Sigmoid colon (tissue), 7 donors: Measurements from ENCODE around the gene ATPAF1. TPM values are rescaled to one million over a fixed set of nuclear protein-coding genes. Genes with fewer than 3 reads are reported as not detected.

Experiments
- DNase-seq: peaks from one replicate; pipeline ENCODE4 v3.0.0-alpha.2; 2019
- H3K27ac ChIP-seq, 4 donors: fragments of 200-600 bp; sonication (generic); one replicate each; pipeline ENCODE4 v1.5.1; 2016 to 2019; ENCODE audit warnings: mild to moderate bottlenecking in 1 of 4
- H3K27me3 ChIP-seq, 3 donors: fragments of 200-600 bp; sonication (generic); one replicate each; pipeline ENCODE4 v1.5.1; 2019; ENCODE audit warnings: mild to moderate bottlenecking in 1 of 3
- H3K36me3 ChIP-seq, 4 donors: fragments of 200-600 bp; sonication (generic); one replicate each; pipeline ENCODE4 v1.5.1; 2016 to 2019
- H3K4me1 ChIP-seq, 4 donors: fragments of 200-600 bp; sonication (generic); one replicate each; pipeline ENCODE4 v1.5.1; 2017 to 2019
- H3K4me3 ChIP-seq, 4 donors: fragments of 200-600 bp; sonication (generic); one replicate each; pipeline ENCODE4 v1.5.1; 2017 to 2019; ENCODE audit warnings: mild to moderate bottlenecking in 2 of 4, moderate library complexity in 1 of 4
- H3K9me3 ChIP-seq, 4 donors: fragments of 200-600 bp in 3 of 4; sonication (generic) in 3 of 4; one replicate each; pipeline versions ENCODE4 v1.5.1 to v1.6.1; 2013 to 2019
- EP300 ChIP-seq, 4 donors: sonication (generic); formaldehyde crosslinking; IDR thresholded peaks; one replicate each; pipeline ENCODE4 v1.6.1; 2017; ENCODE audit warnings: antibody characterized with exemption in 4 of 4
- POLR2A ChIP-seq, 2 donors: fragments of 450-650 bp; IDR thresholded peaks; one replicate each; pipeline ENCODE4 v1.6.1; 2016; ENCODE audit warnings: antibody characterized with exemption in 2 of 2, mild to moderate bottlenecking in 2 of 2, moderate library complexity in 2 of 2
- POLR2AphosphoS5 ChIP-seq, 4 donors: sonication (generic); formaldehyde crosslinking; IDR thresholded peaks; one replicate each; pipeline ENCODE4 v1.6.1; 2017; ENCODE audit warnings: antibody characterized with exemption in 4 of 4
- WGBS, 2 donors: extraction: QIAGEN DNeasy Blood & Tissue Kit; methylation state at CpG; one replicate each; pipeline ENCODE4 v1.1.7; 2013; 5-methylcytosine and 5-hydroxymethylcytosine counted together
- intact Hi-C: fragments of 100-400 bp; cut with DNase I; formaldehyde crosslinking; loops from one replicate; pipeline ENCODE4 v1.15.1; 2023
- polyA plus RNA-seq, 3 donors: library from polyadenylated mRNA; stranded (reverse); fragments of 200-250 nt; gene quantifications; one replicate each; pipeline ENCODE4 v1.2.3, GENCODE V29; 2013
- total RNA-seq, 4 donors: library from RNA; depleted of rRNA; stranded (reverse); fragments of >200 nt; gene quantifications; one replicate each; pipeline ENCODE4 v1.1.0, GENCODE V29; 2016
- TF ChIP-seq, protein P1 (sequence below), 4 experiments: fragments of 450-650 bp in 3 of 4; fragments of 200-600 bp in 1 of 4; IDR thresholded peaks; one replicate each; pipeline ENCODE4 v1.5.1; 2016 to 2019; ENCODE audit warnings: antibody characterized with exemption in 4 of 4, mild to moderate bottlenecking in 3 of 4, moderate library complexity in 2 of 4
- donor health status: healthy with polysubstance abuse.
- donor health status: Bipolar disorder and iron deficiency.
- donor health status: healthy.

Gene ATPAF1
- total and polyA plus RNA-seq, 7 donors: 35.2 to 82.8 (median 61.0) TPM

DNA sequence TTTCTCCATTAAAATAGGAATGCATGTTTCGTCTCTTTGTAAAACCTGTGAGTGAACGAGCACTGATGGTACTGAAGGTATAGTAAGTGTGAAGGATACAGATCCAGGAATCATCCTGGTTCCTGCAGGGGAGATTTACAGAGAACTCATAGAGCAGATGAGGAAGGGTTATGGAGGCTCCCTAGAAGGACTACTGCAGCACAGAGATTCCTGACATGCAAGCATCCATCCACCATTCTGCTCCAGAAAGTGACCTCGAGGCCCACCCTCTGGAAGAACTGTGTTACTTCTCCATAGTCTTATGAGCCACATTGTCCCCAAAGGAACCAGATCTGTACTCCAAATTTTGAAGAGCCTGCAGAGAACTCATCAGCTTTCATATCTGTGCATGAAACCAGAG, 78.6 kb downstream of the ATPAF1 start:
- Histone ChIP-seq H3K27ac (no peak overlapping the region), H3K4me3 (no peak overlapping the region), H3K4me1 (peaks cover 0 to 2% (median 0%) of the 10 kb centered on the region in 4 donors), H3K36me3 (peaks cover 33 to 75% (median 51%) of the 10 kb centered on the region in 4 donors), H3K27me3 (no peaks in the 10 kb centered on the region), H3K9me3 (no peaks in the 10 kb centered on the region)
- TF ChIP-seq POLR2A (IDR thresholded peaks at IDR 0.05): no peak
- TF ChIP-seq EP300 (IDR thresholded peaks at IDR 0.05): no peak
- TF ChIP-seq POLR2AphosphoS5 (IDR thresholded peaks at IDR 0.05): no peak
- TF ChIP-seq, protein P1, sequence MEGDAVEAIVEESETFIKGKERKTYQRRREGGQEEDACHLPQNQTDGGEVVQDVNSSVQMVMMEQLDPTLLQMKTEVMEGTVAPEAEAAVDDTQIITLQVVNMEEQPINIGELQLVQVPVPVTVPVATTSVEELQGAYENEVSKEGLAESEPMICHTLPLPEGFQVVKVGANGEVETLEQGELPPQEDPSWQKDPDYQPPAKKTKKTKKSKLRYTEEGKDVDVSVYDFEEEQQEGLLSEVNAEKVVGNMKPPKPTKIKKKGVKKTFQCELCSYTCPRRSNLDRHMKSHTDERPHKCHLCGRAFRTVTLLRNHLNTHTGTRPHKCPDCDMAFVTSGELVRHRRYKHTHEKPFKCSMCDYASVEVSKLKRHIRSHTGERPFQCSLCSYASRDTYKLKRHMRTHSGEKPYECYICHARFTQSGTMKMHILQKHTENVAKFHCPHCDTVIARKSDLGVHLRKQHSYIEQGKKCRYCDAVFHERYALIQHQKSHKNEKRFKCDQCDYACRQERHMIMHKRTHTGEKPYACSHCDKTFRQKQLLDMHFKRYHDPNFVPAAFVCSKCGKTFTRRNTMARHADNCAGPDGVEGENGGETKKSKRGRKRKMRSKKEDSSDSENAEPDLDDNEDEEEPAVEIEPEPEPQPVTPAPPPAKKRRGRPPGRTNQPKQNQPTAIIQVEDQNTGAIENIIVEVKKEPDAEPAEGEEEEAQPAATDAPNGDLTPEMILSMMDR (IDR thresholded peaks at IDR 0.05): no peak
- no peak for DNase-seq
- WGBS, 2 donors: 94 to 98% methylated on average over 3 of the region's 3 CpGs
- intact Hi-C loops: no loop called here

DNA sequence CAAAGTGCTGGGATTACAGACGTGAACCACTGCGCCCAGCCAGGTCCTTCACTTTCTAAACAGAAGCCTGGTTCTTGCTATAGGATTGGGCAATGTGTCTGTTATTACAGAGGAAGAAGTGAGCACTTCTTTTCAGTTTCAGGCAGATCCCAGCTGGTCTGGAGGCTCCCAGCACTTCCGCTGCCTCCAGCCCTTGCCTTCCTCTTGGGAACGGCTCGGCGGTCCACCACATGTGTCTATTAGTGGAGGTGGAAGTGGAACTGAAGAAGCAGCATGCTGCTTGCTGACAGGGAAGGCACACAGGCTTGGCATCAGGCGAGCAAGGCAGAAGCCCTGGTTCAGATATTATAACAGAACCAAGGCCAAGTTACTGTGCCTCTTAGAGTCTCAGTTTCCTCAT, 81.1 kb downstream of the ATPAF1 start:
- intact Hi-C loops: no loop called here
- Histone ChIP-seq H3K27me3 (no peaks in the 10 kb centered on the region), H3K4me3 (no peak overlapping the region), H3K36me3 (peaks cover 35 to 80% (median 42%) of the 10 kb centered on the region in 4 donors), H3K27ac (no peak overlapping the region), H3K9me3 (no peaks in the 10 kb centered on the region), H3K4me1 (no peaks in the 10 kb centered on the region)
- TF ChIP-seq EP300 (IDR thresholded peaks at IDR 0.05): no peak
- TF ChIP-seq, protein P1 (IDR thresholded peaks at IDR 0.05): no peak
- WGBS, 2 donors: 89 to 94% methylated on average over 7 of the region's 7 CpGs
- DNase-seq: peak; percentile 82

DNA sequence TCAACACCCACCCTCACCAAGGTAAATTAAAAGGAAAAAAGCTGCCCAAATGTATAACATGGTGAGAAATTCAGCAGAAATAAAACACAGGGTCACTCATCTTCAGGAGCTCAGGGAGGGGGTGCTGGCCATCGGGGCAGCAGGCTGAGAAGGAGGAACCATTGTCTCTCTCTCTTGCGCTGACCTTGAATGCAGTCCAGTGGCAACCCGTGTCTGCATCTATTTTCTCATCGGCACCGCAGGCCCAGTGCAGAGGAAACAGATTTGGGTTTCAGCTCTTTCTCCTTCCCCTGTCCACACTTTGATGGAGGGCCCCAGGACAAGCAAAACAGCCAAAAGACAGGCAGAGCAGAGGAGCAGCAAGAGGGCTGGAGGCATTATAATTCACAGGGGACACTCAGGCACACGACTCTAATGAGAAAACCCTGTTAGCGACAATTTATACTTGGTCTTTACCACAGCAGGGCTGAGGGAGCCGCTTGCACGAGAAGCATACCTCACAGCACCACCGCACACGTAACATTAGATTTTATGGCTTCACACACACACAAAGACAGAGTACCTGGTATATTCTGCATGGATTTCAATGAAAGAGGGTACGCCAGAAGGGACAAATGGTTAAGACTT, 82.7 kb downstream of the ATPAF1 start:
- H3K36me3 ChIP-seq: peaks cover 25 to 78% (median 33%) of the 10 kb centered on the region in 4 donors
- no peak for DNase-seq
- H3K4me1 ChIP-seq: no peaks in the 10 kb centered on the region
- intact Hi-C loops: no loop called here
- TF ChIP-seq EP300 (IDR thresholded peaks at IDR 0.05) (no peak), POLR2A (IDR thresholded peaks at IDR 0.05) (no peak), POLR2AphosphoS5 (IDR thresholded peaks at IDR 0.05) (no peak)
- TF ChIP-seq, protein P1 (IDR thresholded peaks at IDR 0.05): no peak
- 88 to 89% methylated on average over 12 of the region's 12 CpGs for WGBS, 2 donors
- H3K4me3 ChIP-seq: no peak overlapping the region
- no peaks in the 10 kb centered on the region for H3K27me3 ChIP-seq
- no peaks in the 10 kb centered on the region for H3K9me3 ChIP-seq
- H3K27ac ChIP-seq: no peak overlapping the region

DNA sequence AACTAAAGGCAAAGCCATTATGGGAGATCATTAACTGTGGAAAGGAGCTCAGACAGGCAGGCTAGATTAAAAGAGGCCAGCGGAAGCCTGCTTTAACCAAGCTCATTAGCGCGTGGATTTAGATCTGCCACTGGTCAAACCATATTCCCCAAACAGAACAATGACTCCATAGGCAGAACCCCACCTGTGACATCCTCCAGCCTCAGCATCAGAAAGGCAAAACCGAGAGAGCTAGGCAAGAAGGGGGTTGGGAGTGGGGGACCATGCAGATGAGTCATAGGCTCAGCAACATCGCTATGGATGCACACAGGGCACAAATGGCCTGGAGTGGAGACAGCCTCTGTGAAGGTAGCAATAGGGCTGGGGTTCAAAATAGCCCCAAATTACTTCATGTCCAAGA, 84.7 kb downstream of the ATPAF1 start:
- Histone ChIP-seq H3K36me3 (peaks cover 16 to 82% (median 35%) of the 10 kb centered on the region in 4 donors), H3K9me3 (no peaks in the 10 kb centered on the region), H3K4me1 (no peaks in the 10 kb centered on the region), H3K4me3 (no peak overlapping the region), H3K27me3 (no peaks in the 10 kb centered on the region), H3K27ac (no peak overlapping the region)
- WGBS, 2 donors: 91 to 94% methylated on average over 5 of the region's 5 CpGs
- no peak for TF ChIP-seq EP300 (IDR thresholded peaks at IDR 0.05)
- TF ChIP-seq, protein P1 (IDR thresholded peaks at IDR 0.05): no peak
- no peak for TF ChIP-seq POLR2A (IDR thresholded peaks at IDR 0.05)
- TF ChIP-seq POLR2AphosphoS5 (IDR thresholded peaks at IDR 0.05): no peak
- DNase-seq: no peak
- intact Hi-C loops: no loop called here

DNA sequence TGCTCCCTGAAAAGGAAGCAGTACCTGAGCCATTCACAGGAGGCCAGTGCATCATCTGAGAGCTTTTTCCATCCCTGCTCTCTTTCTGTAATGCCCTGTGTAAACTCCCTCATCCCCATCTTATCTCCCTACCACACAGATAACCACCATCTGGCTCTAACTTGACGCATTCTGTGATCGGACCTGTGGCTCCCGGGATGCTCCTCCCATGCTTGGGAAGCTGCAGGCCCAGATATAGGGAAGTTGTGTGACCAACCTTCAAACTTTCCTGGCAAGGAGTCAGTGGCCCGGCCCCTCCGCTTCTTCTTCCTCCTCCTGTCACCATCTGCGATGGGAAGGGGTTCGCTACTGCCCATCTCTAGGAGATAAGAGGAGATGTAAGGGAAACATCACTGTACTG, 85.2 kb downstream of the ATPAF1 start:
- no peak for DNase-seq
- no peaks in the 10 kb centered on the region for H3K27me3 ChIP-seq
- intact Hi-C loops: no loop called here
- no peak overlapping the region for H3K4me3 ChIP-seq
- H3K36me3 ChIP-seq: peaks cover 16 to 87% (median 35%) of the 10 kb centered on the region in 4 donors
- TF ChIP-seq POLR2AphosphoS5 (IDR thresholded peaks at IDR 0.05) (no peak), POLR2A (IDR thresholded peaks at IDR 0.05) (no peak), EP300 (IDR thresholded peaks at IDR 0.05) (no peak)
- TF ChIP-seq, protein P1 (IDR thresholded peaks at IDR 0.05): no peak
- WGBS, 2 donors: 86 to 91% methylated on average over 7 of the region's 7 CpGs
- no peak overlapping the region for H3K27ac ChIP-seq
- H3K9me3 ChIP-seq: no peaks in the 10 kb centered on the region
- no peaks in the 10 kb centered on the region for H3K4me1 ChIP-seq
